Thyroid gland (tissue), 4 donors: ENCODE results near the gene NCLN.
"Not testable (repeated sequence)": the region's sequence is repeated elsewhere in the genome, so short reads cannot be mapped to it uniquely, and the experiment has no call there.

Experiments
- CTCF ChIP-seq, 6 experiments: fragments of 200-600 bp in 3 of 6; fragments of 450-650 bp in 3 of 6; sonication (generic) in 3 of 6; IDR thresholded peaks; one replicate each; pipeline ENCODE4 v1.5.1; 2016 to 2019; ENCODE audit warnings: antibody characterized with exemption in 6 of 6, mild to moderate bottlenecking in 2 of 6, inconsistent platforms in 1 of 6, moderate library complexity in 1 of 6
- POLR2A ChIP-seq, 2 donors: fragments of 450-650 bp; IDR thresholded peaks; one replicate each; pipeline ENCODE4 v1.6.1; 2017; ENCODE audit warnings: antibody characterized with exemption in 2 of 2, mild to moderate bottlenecking in 2 of 2, moderate library complexity in 1 of 2

GRCh38 chr19:3221576-3221975, 35.8 kb downstream of the NCLN start:
- TF ChIP-seq POLR2A, CTCF (IDR thresholded peaks at IDR 0.05): not testable (repeated sequence)
